Neural crest cell (in vitro differentiated cells): ENCODE results near the gene VAPB. TPM values are rescaled to one million over a fixed set of nuclear protein-coding genes. Genes with fewer than 3 reads are reported as not detected.

ENCODE experiments used
- DNase-seq: peaks from one replicate; pipeline ENCODE4 v3.0.0; 2021; ENCODE audit warnings: low read depth, mixed read lengths, low spot score
- H3K27ac Mint-ChIP-seq: one replicate; pipeline ENCODE4 v1.8.0; 2021; ENCODE audit warnings: mild to moderate bottlenecking, mixed read lengths; ENCODE audit not compliant: unreplicated experiment
- H3K27me3 Mint-ChIP-seq: 2 replicates; pipeline ENCODE4 v1.8.0; 2021; ENCODE audit warnings: low read depth, mild to moderate bottlenecking, mixed read lengths
- H3K36me3 Mint-ChIP-seq: 2 replicates; pipeline ENCODE4 v1.8.0; 2021; ENCODE audit warnings: low read depth, mild to moderate bottlenecking, mixed read lengths
- H3K4me1 Mint-ChIP-seq: 2 replicates; pipeline ENCODE4 v1.8.0; 2021; ENCODE audit warnings: mixed read lengths
- H3K4me3 Mint-ChIP-seq: one replicate; pipeline ENCODE4 v1.8.0; 2021; ENCODE audit warnings: mild to moderate bottlenecking, mixed read lengths
- H3K9me3 Mint-ChIP-seq: 2 replicates; pipeline ENCODE4 v1.8.0; 2021; ENCODE audit warnings: mixed read lengths
- CTCF ChIP-seq: fragments of 200-600 bp; sonication (generic); conservative IDR thresholded peaks from 2 replicates; pipeline ENCODE4 v1.5.0; 2021; ENCODE audit warnings: antibody characterized with exemption, mild to moderate bottlenecking
- total RNA-seq: library from RNA; stranded (reverse); gene quantifications from 2 replicates; pipeline ENCODE4 v1.2.1, GENCODE V29; 2021

Gene VAPB
- total RNA-seq, 1 donor from 2014 or later = 57.7 TPM

- no peak overlapping the region for H3K27ac Mint-ChIP-seq
- H3K4me1 Mint-ChIP-seq = no peaks in the 10 kb centered on the region
- no peak for TF ChIP-seq CTCF
- peaks cover 9% of the 10 kb centered on the region for H3K9me3 Mint-ChIP-seq
- DNase-seq = no peak
- no peak overlapping the region for H3K4me3 Mint-ChIP-seq
- no peaks in the 10 kb centered on the region for H3K27me3 Mint-ChIP-seq
- peaks cover 29% of the 10 kb centered on the region for H3K36me3 Mint-ChIP-seq
Measured at GRCh38 chr20:58450254-58450653, 61.2 kb downstream of the VAPB start.

GRCh38 chr20:58452667-58453255 is 63.7 kb downstream of the VAPB start:
- Mint-ChIP-seq H3K4me1 (peaks cover 2% of the 10 kb centered on the region), H3K4me3 (no peak overlapping the region), H3K36me3 (peaks cover 38% of the 10 kb centered on the region), H3K27me3 (no peaks in the 10 kb centered on the region), H3K27ac (no peak overlapping the region), H3K9me3 (peaks cover 11% of the 10 kb centered on the region)
- no peak for DNase-seq
- no peak for TF ChIP-seq CTCF

- Mint-ChIP-seq H3K36me3 (peaks cover 40% of the 10 kb centered on the region), H3K27ac (no peak overlapping the region), H3K9me3 (peaks cover 11% of the 10 kb centered on the region), H3K4me3 (no peak overlapping the region), H3K4me1 (peaks cover 7% of the 10 kb centered on the region), H3K27me3 (no peaks in the 10 kb centered on the region)
- no peak for TF ChIP-seq CTCF
- DNase-seq = no peak
Measured at GRCh38 chr20:58453391-58453790, 64.4 kb downstream of the VAPB start.

- no peak for TF ChIP-seq CTCF
- H3K27ac Mint-ChIP-seq = no peak overlapping the region
- no peak for DNase-seq
- H3K4me1 Mint-ChIP-seq = peaks cover 17% of the 10 kb centered on the region
- H3K4me3 Mint-ChIP-seq = no peak overlapping the region
- H3K27me3 Mint-ChIP-seq = no peaks in the 10 kb centered on the region
- H3K36me3 Mint-ChIP-seq = peaks cover 40% of the 10 kb centered on the region
- H3K9me3 Mint-ChIP-seq = peaks cover 11% of the 10 kb centered on the region
Measured at GRCh38 chr20:58454460-58454859, 65.4 kb downstream of the VAPB start.

GRCh38 chr20:58457083-58457695 is 68.2 kb downstream of the VAPB start:
- H3K4me3 Mint-ChIP-seq = no peak overlapping the region
- H3K27me3 Mint-ChIP-seq = no peaks in the 10 kb centered on the region
- no peak for TF ChIP-seq CTCF
- H3K9me3 Mint-ChIP-seq = peaks cover 11% of the 10 kb centered on the region
- H3K36me3 Mint-ChIP-seq = peaks cover 34% of the 10 kb centered on the region
- H3K4me1 Mint-ChIP-seq = peaks cover 21% of the 10 kb centered on the region
- no peak overlapping the region for H3K27ac Mint-ChIP-seq
- DNase-seq = no peak
